DMS53 treated with DMSO at 0.1 percent for 48 hours (cell line): ENCODE measurements around the gene YEATS4.

ENCODE experiments used
- DNase-seq: peaks from one replicate; lab custom pipeline; 2025; ENCODE audit not compliant: unreplicated experiment; lab: John Stamatoyannopoulos, UW

The YEATS4 gene

DNA sequence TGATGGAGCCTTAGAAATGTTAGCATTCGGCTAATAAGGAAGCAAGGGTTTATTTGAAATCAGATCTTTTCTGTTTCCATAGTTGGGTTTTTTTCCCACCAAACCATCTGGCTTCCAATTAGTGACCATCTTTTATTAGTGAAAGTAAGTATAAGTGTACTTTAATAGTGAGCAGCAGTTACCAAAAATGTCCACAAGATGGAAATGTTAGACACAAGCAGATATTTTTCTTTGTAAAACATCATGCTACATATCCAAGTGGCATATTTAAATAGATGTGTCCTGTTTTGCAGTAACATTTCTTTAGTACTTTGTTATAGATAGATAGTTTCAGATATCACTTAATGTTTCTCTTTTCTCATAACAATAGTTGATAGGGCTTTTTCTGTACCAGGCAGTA is 28.8 kb downstream of the YEATS4 start:
- peak; percentile 39 for DNase-seq

DNA sequence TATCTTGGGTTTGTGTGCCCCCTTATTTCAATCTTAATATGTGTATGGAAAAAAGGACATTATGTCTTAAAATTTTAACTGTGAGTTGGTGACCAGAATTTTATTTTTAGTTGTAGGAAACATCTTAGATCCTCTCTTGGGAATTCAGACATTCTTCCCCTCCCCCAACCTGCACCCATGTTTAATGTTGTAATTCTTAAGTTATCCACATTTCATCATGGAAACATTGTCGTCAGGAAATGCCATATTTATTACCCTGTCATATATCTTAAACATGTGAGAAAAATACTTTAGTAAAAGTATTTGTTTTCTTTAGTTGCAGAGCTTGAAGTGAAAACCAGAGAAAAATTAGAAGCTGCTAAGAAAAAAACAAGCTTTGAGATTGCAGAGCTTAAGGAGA is 30.3 kb downstream of the YEATS4 start:
- DNase-seq: no peak

DNA sequence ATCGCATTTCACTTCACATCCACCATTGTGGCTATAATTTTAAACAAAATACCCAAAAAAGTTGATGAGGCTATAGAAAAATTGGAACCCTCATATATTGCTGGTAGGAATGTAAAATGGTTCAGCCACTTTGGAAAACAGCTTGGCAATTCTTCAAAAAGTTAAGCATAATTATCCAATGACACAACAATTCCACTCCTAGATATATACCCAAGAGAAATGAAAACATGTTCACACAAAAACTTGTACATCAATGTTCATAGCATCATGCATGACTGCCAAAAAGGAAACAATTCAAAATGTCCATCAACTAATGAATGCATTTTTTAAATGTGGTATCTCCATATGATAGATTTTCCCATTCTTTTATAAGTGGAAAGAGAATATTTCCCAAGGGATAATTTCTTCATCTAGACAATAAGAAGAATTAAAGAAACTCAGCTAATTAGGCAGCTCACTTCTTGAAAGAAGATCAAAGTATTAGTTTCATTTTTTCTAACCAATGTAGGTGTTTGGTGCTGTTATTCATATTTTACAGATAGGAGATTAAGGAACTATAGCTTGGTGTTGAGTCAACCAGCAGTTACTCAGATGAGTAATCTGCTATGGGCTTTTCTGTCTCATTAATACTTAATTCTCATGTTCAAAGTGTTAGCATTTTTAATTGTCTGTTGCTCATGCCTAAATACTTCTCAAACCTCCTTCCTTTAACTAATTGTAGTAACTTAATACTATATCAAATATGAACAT is 32.8 kb downstream of the YEATS4 start:
- no peak for DNase-seq

DNA sequence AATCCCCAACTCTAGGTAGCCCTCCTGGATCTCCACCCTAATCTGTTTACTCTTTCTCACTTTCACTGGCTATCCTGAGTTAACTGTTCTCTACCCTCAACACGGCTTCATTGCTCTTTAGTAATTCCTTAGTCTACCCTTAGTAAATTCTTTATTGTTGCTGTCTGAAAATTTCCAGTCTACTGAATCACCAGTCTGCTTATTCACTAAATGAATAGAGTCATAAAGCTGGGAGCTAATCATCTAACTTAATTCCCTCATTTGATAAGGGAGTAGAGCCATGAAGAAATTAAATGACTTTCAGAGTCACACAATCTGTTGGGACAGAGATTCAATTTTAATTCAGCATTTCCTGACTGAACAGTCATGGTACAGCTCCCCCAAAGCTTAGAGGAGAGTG is 36.5 kb downstream of the YEATS4 start:
- DNase-seq: no peak

DNA sequence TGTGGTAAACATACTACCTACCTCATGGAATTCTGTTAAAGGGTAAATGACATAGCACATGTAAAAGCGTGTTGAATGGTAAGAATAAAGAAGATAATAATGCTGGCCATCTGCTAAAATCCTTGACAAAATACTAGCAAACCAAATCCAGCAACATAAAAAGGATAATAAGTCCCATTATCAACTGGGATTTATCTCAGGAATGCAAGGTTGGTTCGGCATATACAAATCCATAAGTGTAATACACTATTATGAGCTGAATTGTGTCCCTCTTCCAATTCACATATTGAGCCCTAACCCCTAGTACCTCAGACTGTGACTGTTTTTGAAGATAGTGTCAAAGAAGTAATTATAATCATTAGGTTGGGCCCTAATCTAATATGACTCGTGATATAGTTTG is 37.4 kb downstream of the YEATS4 start:
- no peak for DNase-seq

DNA sequence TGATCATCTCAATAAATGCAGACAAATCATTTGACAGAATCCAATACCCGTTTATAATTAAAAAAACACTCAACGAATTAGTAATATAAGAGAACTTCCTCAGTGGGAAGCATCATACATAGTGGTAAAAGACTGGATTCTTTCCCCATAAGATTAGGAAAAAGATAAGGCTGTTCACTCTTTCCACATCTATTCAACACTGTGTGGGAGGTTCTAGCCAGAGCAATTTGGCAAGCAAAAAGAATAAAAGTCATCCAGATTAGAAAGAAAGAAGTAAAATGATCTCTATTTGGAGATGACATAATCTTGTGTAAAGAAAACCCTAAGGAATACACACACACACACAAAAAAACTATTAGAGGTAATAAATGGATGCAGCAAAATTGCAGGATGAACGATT is 38.4 kb downstream of the YEATS4 start:
- no peak for DNase-seq

DNA sequence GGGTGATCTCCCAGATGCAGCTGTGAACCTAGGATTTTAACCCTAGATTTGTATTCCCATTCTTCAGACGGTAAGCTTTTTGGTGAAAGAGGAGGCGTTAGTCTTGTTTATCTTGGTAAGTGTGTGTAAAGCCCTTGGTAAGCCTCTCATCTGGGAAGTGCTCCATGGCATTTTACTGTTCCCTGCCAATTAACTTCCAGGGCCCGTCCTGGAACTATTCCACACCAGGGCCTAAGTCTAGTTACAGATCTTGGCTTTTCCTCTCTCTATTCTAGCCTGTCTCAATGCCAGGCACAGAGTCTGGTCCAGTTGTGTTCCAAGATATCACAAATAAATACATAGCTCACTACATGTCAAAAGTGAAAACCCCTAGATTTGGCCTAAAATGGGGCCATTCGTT is 42.4 kb downstream of the YEATS4 start:
- no peak for DNase-seq

DNA sequence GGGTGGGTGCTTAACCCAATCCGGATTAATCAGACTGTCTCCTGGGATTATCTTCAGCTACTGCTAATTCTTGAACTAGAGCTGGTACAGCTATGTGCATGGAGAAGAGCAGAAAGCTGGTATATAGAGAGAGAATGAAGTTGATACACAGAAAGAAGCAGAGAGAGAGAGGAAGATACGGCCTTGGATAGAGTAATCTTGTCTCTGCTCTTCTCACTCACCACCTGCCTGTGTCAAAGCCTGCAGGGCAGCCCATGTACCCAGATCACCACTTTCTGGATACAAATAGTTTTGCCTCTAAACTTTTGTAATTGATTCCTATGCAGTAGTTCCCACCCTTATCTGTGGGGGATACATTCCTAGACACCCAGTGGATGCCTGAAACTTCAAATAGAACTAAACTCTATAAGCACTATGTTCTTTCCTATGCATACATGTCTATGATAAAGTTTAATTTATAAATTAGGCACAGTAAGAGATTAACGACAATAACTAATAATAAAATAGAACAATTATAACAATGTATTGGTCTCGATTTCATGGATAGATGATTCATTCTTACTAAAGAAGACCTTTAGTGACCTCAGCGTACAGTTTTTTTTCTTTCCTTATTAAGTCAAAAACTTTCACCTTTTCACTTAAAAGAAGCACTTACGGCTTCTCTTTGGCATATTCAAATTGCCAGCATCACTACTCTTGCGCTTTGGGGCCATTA is 45.5 kb downstream of the YEATS4 start:
- DNase-seq: no peak

DNA sequence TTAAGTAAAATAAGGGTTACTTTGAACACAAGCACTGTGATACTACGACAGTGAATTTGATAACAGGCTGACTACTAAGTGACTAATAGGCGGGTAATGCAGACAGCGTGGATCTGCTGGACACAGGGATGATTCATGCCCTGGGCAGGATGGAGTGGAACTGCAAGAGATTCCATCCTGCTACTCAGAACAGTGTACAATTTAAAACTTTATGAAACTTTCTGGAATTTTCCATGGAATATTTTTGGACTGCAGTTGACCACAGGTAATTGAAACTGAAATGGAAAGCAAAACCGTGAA is 46.0 kb downstream of the YEATS4 start:
- DNase-seq: no peak

DNA sequence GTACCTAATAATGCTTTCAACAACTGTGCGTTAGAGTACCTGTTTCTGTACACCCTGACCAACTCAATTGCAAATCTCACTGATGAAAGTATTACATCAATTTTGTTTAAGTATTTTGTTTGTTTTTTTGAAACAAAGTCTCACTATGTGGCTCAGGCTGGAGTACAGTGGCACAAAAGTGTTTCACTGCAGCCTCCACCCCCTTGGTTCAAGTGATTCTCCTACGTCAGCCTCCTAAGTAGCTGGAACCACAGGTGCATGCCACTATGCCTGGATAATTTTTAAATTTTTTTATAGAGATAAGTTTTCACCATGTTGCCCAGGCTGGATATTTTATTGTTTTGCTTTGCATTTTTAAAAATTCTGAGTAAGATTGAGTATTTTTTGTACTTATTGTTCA is 46.7 kb downstream of the YEATS4 start:
- DNase-seq: no peak

DNA sequence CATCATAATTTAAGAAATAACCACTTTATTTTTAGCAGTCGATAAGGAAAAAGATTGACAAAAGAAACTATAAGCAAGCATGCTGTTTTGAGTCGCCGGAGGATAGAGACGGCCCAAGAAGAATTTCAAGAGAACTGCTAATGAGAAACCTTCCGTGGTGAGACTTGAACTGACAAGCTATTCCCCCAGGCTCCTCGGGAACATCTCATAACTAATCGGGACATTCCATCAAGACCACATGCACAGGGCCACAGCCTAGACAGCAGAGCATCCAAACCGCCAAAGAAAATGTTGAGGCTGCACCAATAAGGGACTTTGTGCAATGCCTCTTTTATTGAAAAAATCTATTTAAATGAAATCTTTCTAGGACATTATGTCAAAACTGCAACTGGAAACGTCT is 51.0 kb downstream of the YEATS4 start:
- DNase-seq: no peak

DNA sequence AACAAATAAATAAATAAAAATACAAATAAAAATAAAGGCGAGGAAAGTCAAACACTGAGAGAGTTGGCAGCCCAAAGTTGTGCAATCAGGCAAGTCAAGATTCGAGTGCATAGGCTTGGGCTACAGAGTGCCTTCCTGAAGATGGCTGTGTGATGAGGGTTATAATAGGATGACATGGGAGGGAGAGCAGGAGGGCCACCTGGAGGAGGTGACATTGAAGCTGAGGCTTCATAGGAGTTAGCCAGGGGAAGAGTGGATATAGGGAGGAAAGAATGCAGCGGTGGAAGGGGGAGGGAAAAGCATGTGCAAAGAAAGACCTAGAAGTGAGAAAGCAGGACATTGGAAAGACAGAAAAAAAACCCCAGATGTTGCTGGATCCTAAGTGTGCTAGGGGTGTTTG is 53.1 kb downstream of the YEATS4 start:
- DNase-seq: no peak

DNA sequence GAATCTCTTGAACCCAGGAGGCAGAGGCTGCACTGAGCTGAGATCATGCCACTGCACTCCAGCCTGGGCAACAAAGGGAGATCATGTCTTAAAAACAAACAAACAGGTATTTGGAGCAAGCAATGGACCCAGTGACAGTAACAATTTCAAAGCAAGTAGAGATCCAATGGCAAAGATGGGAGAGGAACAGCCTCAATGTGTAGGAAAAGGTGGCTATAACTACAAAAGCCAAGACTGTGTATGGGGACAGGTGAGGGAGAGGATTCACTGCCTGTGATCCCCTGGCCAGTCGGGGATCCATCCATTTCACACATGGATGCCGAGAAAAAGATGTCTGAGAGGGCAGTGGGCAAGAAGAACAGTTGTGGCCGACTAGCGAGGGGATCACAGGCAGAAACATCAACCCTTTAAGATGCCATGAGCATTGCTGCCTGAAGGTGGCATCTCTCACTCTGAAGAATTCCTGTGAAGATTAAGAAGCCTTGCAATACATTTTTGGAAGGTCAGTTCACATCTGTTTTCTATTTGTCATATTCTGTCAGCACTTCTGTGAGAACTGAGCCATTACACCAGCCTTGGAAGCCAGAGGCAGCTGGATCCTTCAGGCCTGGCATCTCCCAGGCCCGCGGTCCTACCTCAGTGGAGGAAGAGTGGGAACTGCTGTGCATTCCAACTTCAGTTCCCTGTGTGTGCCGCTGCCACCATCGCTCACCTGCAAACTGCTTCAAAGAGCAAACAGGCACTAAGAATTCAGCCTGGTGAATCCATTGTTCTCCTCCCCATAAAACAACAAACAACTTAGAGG is 56.1 kb downstream of the YEATS4 start:
- DNase-seq: peak; percentile 43

DNA sequence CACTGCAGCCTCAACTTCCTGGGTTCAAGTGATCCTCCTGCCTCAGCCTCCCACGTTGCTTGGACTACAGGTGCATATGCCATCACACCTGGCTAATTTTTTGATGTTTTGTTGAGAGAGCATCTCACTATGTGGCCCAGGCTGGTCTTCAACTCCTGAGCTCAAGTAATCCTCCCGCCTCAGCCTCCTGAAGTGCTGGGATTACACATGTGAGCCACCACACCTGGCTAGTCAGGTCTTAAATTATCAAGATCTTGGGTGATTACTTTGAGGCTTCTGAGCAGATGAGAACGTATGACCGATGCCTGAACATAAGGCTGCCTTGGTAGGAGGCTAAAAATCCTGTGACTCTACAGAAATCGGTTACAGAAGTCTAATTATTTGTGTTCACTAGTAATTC is 57.7 kb downstream of the YEATS4 start:
- no peak for DNase-seq

DNA sequence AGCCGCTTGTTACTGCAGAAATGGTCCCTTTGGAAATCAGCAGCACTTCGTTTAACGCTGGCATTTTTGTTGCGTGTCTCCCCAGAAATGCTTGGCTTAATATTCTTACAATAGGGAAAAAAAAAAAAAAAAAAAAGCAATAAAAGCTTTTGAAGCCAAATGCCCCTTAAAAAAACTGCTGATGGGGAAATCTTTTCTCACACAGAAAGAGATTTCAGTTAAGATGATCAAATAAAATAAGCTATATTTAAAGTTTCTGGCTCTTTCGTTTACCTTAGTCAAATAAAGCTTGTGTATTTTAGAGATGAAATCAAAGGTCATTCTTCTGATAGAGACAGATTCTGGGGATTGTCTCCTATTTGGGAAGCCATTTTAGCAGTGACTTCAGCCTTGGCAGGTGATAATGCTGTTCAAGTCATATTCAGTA is 58.2 kb downstream of the YEATS4 start:
- no peak for DNase-seq

DNA sequence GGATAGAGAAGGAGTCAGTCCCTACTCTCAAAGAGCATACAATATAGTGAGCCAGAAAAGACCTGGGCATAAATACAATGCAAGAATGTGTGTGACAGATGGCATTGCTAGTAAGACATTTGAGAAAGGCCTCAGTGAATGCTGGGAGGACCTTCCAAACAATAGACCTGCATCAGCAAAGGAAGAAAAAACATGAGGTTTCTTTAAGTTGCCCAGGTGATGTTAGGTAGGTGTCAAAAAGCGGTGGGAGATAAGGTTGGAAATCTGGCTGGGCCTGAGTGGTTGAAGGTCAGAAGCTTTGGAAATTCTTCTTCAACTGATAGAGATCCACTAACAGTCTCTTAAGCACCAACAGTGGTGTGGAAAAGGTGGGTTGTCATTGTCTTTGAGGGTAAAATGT is 60.2 kb downstream of the YEATS4 start:
- DNase-seq: no peak

DNA sequence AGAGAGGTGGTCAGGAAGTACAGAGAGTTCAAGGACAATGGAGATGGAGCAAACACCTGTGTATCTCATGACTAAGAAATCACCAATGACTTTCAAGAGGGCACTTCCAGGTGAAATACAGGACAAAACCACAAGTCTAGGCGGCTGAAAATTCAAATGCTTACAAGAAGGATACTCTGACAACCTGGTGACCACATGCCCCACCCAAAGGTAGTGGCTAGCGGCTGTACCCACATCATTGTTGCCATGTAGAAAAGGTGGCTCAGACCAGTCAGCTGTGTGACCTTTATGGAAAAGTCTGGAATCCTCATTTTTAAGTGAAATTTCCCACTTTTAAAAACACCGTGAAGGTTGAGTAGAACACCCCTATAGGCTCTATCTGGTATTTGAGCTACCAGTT is 62.0 kb downstream of the YEATS4 start:
- DNase-seq: no peak

DNA sequence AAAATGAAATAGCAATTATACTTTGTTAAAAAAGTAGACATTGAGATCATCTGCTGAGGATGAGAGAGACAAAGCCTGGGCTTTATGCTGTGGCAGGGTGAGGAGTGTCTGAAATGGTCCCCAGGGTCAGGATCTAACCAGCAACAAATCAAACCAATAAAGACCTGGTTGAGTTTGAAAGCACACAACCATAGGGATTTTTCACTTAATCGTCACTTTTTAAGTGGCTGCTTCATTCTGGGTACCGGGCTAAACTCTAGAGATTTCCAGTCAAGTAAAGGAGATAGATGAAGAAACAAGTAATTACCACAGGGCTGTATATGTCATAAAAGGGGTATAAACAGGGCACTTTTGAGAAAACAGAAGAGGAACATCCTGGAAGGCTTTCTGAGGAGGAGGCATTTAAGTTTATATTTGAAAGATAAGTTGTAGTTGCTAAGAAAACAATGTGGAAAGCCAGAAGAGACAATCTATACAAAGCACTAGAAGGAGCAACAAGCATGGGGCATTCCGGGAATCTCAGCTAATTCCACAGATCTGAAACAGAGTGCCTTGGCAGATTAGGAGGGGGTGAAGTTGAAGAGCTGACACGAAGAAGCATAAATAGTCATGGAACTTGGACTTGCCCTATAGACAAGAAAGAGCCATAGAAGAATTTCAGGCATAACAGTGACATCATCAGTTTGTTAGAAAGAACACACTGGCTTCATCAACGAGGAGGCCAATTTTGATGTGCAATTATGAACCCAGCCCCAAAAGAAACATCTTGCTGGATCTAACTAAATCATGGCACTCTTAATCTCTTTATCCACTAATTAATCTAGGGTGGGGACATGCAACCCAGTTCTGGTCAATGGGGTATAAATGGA is 63.7 kb downstream of the YEATS4 start:
- DNase-seq: no peak

DNA sequence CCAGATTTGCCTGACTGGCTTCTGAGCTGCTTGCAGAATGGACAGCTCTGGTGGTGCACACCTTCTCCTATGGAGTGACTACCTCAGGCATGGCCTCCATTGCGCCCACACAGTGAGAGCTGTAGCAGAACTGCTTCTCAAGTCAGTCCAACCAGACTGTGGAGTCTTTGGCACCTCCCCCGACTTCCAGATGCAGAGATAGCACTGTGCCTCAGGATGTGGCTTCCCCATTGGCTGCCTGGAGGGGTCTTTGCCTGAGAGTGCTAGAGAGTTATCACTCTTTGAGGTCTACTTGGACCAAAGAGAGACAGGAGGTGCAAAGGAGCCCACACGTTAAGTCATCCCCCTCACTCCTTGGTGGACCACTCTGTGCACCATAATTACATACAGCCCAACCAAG is 65.9 kb downstream of the YEATS4 start:
- DNase-seq: no peak

DNA sequence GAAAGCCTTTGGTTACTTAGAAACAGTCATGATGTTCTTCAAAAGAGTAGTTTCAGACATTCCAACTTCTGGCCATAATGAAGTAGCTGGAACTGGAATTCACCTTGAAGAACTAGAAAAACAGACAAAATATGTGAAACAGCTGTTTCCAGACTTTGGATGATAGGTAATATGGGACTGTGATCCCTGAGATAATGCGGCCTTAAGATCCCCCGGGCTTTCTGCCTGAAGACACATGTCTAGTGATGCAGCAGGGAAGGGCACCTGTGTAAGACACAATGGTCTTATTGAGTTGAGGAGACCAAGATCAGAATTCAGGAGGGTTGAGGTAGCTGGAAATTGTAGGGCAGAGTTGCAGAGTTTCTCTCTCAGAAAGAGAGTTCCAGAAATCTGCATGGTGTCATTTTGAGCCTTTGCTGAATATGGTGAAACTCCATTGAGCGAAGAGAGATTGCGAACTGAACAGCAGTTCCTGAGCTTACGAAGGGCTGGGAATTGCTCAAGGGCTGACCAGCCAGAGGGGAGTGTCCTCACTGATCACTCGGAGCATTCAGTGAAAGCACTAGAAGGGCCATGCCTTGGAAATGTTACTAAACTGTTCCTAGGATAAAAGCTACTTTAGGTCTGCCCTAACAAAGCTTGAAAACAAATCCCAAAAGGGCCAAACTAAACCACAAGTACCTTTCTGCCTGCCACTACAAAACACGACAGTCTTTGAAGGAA is 69.0 kb downstream of the YEATS4 start:
- DNase-seq: no peak
